Activated T-cell treated with anti-CD3 and anti-CD28 coated beads, Interleukin-2, amount 50 U/mL, for 1 hour (primary cell): ENCODE results near the gene TEAD1.
"Not testable (repeated sequence)": the region's sequence is repeated elsewhere in the genome, so short reads cannot be mapped to it uniquely, and the experiment has no call there.

Experiments
- DNase-seq: peaks from one replicate; pipeline ENCODE4 v3.0.0-alpha.2; 2020

Gene TEAD1

DNA sequence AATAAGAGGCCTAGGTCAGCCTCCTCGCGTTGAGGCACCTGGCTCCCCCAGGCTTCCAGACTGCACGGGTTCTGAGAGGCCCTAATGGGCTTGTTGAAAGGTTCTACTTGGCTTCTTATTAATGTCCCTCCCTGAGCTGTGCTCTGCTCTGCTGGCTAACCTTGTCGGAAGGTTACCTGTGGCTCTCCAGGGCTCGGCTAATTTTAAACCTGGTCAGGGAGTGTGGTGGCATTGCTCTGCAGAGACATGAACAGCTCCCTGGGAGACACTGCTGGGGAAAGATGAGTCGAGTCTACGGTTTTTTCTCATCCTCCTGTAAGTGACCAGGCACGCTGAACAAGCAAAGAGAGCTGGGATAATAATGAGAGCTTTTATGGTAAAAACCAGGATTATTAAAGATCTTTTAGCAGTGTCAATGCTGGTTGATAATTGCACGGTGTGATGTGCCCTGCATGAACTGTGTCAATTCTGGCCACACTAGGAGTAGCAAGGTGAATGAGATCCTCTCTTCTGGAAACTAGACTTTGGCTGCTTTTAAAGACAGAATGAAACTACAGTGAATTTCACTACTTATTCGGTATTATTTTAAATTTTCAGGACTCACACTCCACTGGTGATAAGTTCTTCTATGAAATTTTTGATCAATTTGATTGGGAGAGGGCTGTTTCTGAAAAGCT is 70.7 kb downstream of the TEAD1 start:
- no peak for DNase-seq

DNA sequence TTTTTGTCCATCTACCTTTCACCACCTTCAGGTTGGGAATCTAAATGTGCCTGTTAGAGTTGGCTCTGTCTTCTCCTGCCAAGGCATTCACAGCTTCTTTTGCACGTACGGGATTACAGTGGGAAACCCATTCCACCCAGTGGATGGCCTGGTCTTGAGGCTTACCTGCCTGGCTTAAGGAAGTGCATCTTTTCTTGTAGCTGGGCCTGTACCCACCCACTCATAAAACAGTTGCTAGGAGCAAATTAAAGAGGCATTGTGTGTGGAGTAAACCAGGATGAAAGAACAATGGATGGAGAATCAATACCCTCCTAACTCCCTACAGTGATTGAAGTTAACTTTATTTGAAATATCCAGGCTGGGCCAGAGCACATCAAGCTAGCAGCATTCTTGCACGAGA is 71.6 kb downstream of the TEAD1 start:
- no peak for DNase-seq

DNA sequence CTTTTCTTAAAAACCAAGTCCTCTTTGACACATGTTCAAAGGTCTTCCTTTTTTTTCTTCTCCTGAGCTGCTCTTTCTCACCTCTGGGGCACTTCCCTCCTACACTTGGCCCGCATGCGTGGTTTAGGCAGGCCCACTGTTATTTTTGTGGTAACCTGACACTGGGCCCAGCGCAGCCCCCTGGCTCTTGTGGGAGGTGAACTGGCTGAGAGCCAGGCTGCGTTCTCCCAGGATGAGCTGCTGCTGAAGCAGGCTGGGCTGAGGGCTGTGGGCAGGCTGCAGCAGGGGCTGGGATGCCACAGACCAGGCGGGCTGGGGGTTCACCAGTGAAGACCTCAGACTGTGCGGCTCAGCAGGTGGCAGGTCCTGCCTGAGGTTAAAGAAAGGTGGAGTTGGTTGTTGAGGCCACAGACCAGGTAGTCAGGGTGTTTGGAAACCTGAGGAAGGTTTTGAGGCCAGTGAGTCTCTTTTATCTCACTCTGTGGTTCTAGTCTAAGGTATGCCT is 72.4 kb downstream of the TEAD1 start:
- no peak for DNase-seq

DNA sequence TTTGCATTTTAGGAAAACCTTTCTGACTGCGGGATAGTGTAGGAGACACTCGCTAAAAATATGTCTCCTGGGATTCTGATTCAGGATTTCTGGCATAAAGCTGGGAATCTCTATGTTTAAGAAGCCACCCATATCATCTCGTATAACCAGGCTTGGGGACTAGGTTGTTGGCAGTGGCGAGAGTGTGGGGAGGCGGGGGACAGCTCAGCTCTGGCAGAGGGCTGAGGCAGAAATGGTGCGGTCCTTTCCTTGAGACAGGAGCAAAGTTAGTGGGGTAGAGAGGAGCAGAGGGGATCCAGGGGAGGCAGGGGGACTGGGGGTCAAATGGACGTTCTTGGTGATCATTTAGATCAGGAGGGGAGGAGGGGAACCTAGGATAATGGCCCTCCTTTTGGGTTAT is 74.3 kb downstream of the TEAD1 start:
- DNase-seq = no peak

DNA sequence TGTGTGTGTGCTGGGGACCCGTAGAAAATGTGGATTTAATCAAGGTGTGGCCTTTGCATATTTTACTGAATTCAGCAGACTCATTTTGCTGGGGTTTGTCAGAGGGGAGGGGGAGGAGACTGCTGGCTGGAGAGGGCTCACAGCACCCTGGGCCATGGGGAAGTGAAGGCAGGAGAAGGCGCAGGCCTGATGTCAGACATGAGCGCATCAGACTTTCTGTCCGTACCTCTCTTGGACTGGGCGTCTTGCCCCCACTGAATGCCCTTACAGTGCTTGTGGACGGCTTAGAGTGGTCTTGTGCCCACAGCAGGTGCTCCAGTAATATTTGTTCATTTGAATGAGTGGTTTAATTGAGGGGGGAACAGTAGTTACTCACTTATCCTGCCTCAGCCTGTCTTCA is 75.2 kb downstream of the TEAD1 start:
- DNase-seq = no peak

DNA sequence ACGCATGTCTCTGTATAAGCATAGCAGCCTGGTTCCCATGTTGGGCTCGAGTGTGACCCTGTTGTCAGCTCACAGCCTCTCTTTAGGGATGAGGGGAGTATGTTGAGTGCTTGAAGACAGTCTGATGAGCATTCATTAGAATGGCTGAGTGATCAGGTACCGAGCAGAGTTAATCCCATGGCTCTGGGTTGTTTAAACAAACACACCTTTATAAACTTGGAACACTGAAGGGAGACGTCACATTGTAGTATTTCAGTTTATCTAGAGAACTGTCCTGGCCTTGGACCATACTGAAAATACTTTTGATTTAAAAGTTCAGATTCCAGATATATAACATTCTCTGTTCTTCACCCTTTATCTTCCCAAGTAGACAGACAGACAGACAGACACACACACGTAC is 76.0 kb downstream of the TEAD1 start:
- DNase-seq = no peak

DNA sequence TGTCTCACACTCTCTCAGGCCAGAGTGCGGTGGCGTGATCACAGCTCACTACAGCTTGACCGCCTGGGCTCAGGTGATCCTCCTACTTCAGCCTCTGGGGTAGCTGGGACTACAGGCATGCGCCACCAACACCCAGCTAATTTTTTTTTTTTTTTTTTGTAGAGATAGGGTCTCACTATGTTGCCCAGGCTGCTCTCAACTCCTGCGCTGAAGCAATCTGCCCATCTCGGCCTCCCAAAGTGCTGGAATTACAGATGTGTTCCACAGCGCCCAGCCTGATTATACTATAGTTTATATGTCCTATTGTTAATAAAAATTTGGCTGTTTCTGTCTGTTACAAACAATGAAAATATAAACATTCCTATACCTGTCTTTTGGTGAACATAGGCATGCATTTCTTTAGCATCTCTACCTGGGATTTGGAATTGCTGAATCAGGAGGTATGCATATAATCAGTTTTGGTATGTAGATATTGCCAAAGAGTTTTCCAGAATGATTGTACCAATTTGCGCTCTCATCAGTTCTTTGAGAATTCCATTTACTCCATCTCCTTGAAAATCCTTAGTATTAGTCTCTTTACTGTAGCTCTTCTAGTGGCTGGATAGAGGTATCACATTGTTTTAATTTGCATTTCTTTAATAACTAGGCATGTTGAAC is 78.8 kb downstream of the TEAD1 start:
- DNase-seq = no peak

DNA sequence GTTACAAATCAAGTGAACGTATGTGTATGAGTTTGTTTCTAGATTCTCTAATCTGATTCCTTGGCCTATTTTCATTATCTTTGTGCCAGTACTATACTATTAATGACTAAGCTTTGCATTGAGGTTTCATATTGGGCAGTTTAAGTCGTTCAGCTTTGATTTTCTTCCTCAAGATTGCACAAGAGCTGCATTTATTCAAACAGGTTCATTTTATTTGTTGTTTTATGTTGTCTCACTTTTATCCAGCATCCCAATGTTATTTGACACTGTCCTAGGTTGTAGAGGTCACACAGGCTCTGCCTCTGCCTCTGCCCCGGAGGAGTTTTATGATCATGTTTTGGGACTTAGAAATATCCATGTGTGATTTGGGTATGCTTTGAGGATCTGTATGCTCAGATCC is 79.8 kb downstream of the TEAD1 start:
- DNase-seq = no peak

DNA sequence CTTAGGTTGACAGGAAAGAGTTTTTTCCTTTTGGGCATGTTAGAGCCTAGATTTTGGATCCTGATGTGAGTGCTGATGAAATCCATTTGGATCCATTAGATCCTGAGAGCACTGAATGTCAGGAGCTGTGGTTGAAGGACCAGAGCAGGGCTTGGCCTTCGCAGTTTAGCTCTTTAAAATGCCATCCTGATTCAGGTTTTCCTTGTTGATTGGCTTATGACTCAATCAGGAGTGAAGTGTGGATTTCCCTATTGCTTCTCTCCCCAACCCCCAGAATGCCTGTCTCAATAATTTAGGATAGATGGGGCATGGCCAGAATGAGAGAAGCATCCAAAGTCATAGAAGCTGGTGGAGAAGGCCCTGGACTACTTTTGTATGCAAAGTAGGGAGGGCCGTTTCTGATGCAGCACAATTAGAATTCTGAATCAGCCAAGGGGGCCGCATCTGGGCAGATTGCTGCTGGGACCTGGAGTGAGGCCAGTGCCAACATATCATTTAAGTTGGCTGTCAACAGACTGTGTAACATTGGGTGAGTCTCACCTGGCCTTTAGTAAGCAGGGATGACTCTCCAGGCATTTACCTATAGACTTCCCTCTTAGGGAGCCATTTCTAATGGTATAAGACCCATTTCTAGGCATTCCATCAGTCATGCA is 80.5 kb downstream of the TEAD1 start:
- no peak for DNase-seq

DNA sequence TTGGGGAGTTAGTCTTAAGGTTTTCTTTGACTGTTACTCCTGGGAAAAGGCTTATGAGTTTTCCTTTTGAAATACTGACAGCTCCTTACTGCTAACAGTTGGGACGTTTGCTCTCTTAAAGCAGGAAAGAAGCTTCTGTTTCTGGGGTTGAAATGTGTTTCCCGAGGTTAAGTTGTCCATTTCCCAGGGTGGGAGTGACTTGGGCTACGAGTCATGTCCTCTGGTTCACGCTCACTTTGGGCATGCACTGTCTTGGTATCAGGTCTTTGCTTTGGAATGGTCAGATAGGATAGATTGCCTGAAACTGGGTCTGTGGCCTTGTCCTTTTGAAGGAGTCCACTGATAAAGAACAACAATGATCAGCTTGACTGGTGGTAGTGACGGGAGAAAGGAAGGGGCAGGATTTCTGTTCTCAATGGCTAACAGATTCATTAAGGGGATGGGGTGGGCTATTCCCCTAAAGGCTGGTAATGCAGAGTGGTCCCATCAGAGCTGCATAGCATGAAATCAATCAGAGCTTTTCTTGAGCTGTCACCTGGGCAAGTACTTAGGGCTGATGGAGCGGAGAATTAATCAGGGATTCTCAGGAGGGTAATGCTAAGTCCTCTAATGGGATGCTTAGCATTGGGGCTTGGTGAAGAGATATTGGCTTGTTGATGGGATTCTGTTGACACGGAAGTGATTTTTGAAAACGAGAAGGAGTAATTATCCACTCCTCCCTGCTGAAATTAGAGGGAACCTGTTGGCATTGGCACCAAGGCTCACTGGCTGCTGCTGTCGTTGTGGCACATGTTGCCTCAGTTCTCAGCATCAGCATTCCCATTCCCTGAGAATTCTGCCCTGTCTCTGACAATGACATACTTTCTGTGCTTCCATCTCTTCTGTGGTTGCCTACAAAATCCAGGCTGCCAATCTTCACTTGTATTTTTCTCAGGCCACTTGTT is 81.6 kb downstream of the TEAD1 start:
- DNase-seq = no peak

DNA sequence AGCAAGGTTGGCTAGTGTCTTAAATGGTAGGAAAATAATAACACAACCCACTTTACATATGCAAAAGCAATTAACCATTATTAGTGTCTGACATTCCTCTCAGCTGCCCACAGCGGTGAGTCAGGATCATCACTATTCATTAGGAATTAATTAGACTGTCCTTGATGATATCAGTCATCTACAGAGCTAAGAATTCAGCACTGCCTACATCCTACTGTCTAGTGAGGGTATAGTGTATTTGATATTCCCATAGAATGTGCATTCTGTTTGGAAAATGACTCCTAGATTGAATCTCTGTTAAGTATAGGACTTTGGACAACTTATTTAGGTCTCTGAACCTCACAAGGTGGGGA is 82.2 kb downstream of the TEAD1 start:
- no peak for DNase-seq

DNA sequence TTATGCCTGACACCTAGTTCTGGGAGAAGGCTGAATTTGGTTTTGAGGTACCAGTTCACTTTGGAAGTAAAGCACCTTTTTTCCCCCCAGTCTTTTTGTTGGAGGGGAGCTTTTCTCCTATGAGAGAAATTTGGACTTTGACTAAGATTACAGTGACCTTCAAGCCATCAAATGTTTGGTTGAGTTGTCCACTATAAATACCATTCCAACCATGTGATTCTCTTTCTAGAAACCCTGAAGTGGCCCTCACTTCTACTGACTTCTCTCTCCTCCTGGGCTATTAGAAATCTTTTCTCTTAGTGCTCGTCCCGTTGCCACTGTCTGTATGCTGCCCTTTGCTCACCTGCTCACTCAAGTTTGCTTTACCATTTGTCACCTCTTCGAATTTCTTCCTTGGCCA is 82.6 kb downstream of the TEAD1 start:
- DNase-seq = no peak

DNA sequence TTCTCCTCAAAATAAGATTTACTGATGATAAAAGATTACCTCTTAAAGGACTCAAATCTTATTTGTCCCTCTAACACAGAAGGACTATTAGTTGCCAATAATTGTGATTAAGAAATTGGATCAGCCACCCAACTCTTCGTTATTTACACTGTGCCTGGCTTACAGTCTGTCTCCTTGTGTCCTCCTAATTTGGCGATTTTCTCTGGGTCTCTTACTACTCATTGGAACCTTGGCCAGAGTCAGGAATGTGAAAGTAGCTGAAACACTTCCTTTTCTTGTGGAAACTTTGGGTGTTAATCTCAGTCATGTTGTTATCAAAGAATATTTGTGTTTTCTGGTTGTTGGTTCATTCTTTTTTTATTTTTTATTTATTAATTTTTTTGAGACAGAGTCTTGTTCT is 83.2 kb downstream of the TEAD1 start:
- no peak for DNase-seq

DNA sequence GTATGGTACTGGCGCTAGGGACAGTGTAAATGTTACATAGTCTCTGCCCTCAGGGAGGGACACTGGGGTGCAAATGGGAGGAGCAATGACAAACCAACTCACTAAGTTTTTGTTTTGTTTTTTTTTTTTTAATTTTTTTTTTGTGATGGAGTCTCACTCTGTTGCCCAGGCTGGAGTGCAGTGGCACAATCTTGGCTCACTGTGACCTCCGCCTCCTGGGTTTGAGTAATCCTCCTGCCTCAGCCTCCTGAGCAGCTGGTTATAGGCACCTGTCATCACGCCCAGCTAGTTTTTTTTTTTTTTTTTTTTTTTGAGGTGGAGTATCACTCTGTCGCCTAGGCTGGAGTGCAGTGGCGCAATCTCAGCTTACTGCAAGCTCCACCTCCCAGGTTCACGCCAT is 83.9 kb downstream of the TEAD1 start:
- not testable (repeated sequence) for DNase-seq

DNA sequence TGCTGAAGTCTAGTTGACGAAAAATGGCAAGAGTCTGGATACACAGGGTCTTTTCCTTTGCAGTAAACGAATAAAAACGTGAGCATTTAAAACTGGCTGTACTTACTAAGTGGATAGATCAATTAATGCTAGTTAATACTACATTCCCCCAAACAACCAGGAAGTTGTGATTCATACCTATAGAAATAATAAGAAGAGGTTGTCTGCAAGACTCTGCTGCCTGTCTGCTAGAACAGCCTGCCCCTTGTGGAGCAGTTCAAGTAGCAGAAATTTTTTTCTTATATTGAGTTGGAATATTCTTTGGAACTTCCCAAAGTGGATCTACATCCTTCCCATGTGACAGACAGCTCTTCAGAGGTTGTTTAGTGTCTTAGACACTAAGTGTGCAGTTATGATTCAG is 86.8 kb downstream of the TEAD1 start:
- DNase-seq = no peak

DNA sequence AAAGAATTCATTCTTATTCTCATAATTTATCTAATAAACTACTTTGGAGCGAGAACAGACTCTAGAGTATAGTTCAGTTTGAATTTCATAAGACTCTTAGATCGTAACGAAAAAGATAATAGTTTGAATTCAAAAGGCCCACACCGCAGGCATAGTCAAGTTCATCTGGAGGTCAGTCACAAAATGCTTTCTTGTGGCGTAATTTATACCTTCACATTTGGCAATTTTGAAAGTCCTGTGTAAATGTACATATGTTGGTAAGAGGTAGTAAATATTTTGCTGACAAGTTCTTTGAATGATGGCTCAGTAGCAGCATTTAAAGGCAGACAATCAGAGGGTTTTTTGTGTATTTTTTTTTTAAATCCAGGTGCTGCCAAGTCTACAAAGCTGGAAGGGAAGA is 88.1 kb downstream of the TEAD1 start:
- no peak for DNase-seq

DNA sequence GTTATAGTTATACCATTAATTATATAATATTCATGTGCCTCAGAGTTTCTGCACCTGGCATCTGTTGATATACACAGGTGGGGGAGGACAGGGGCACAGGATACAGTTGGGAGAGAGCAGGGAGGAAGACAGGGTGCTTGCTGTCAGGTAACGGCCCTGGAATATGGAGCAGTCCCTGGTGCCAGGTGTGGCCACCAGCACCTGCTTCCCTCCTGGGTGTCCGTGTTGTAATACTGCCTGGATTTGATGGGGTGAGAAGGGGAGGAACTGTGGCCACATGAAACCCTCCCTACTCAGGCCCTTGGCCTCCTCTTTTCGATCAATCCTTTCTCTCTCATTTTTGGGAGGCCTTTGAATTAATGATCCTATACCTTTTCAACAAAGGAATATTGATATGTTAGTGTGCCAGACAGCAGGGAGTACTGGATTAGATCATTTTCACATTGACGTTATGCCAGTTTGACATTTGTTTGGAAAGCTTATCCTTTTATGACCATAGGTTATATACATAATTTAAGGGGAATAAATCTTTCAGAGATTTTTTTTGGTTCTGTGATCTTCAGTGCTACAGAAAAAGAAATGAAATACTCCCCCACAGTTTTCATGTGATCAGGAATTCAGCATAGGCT is 88.6 kb downstream of the TEAD1 start:
- no peak for DNase-seq

DNA sequence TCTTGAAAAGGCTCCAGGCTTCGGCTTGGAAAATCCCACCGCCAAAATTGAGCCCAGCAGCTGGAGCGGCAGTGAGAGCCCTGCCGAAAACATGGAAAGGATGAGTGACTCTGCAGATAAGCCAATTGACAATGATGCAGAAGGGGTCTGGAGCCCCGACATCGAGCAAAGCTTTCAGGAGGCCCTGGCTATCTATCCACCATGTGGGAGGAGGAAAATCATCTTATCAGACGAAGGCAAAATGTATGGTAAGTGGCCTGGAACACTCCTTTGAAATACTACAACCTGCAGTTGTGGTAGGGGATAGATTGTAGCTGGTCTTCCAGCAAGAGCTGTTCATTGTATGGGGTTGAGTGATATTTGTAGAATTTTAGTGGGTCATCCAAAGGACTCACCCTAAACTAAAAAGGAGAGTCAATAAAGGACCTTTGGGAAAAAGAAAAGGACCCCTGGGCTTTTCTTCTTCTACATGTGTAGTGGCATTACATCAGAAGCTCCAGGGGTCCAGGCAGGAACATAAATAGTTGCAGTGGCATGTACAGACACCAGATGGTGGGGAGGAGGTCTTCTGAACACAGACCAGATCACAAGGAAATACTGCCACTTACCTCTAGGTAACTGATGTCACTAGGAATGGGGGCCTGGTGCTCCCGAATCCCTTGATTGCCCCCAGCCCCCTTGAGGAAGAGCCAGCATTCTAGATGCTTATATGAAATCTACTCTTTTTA is 90.1 kb downstream of the TEAD1 start:
- DNase-seq = no peak

DNA sequence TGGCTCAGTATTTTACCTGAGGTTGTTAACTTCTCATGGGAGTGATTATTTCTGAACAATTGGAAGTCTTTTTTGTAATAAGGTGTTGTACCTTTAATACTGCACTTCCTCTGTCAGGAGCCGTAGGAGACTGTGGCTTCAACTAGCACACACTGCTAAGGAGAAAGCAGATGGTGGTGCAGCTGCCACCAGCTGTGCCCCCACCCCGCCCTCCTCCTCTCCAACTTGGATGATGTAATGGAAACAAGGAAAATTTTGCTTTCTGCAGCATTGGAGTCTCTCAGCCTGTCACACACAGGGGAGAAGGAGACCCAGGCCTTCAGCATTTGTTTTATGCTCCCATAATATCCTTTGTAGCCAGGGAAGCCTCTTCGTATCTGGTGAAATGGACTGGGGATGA is 91.2 kb downstream of the TEAD1 start:
- DNase-seq = no peak

DNA sequence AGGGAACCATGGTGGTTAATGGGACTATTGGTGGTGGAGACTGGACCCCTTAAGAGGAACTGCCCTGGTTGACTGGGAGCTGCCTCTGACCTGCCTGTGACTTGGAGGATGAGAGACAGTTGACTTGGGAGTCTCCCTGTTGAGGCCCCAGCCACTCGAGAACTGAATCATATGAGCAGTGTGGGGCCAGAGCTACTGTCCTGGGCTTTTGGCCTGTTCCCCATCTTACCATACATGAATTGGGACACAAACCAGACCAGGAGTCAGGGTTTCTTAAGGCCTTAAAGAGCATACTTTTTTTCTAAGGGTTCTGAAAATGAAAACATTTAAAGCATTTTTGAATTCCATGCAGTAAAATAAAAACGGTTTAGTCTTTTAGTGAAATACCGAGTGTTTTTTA is 92.8 kb downstream of the TEAD1 start:
- DNase-seq = no peak

DNA sequence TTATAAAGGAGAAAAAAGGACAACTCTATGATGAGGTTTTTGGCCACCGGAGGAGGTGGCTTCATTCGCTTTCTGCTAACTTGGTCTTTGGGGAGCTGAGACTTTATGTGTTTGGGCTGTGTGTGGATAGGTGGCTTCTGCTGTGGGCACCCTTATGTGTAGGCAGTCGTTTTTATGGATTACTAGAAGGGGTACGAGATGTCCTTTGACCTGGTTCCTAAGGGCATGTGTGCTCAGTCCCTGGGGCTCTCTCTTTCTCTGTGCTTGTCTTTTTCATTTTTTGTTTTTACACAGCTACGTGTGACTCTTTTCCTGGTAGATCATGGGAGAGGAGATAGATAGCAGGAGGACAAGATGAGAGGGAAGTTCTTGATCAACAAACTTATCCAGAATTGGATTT is 93.4 kb downstream of the TEAD1 start:
- no peak for DNase-seq
